IPS-20b (cell line): ENCODE data around the gene ADPRHL1.

Experiments
- H3K27ac ChIP-seq: one replicate; pipeline ENCODE4 v1.5.1; 2013; ENCODE audit warnings: low read length
- H3K27me3 ChIP-seq: 2 replicates; pipeline ENCODE4 v1.6.1; 2013; ENCODE audit warnings: mild to moderate bottlenecking, low read length, inconsistent platforms; ENCODE audit not compliant: insufficient read depth
- H3K36me3 ChIP-seq: 2 replicates; pipeline ENCODE4 v1.6.1; 2013; ENCODE audit warnings: low read depth, mild to moderate bottlenecking, inconsistent platforms, low read length, moderate library complexity; ENCODE audit not compliant: insufficient read depth
- H3K4me1 ChIP-seq: 2 replicates; pipeline ENCODE4 v1.6.1; 2013; ENCODE audit warnings: mild to moderate bottlenecking, control low read depth, inconsistent platforms, low read length, moderate library complexity; ENCODE audit not compliant: insufficient read depth
- H3K4me3 ChIP-seq: 2 replicates; pipeline ENCODE4 v1.5.1; 2013; ENCODE audit warnings: mild to moderate bottlenecking, low read length, inconsistent platforms
- H3K9ac ChIP-seq: 2 replicates; pipeline ENCODE4 v1.6.1; 2013; ENCODE audit warnings: low read depth, mild to moderate bottlenecking, inconsistent platforms, low read length, moderate library complexity
- H3K9me3 ChIP-seq: 2 replicates; pipeline ENCODE4 v1.6.1; 2013; ENCODE audit warnings: mild to moderate bottlenecking, low read depth, low read length, inconsistent platforms; ENCODE audit not compliant: insufficient read depth

Gene ADPRHL1

GRCh38 chr13:113417836-113418721 lies 35.2 kb downstream of the ADPRHL1 start:
- H3K27ac ChIP-seq: no peak overlapping the region
- no peak overlapping the region for H3K9ac ChIP-seq
- no peaks in the 10 kb centered on the region for H3K9me3 ChIP-seq
- no peaks in the 10 kb centered on the region for H3K4me1 ChIP-seq
- no peaks in the 10 kb centered on the region; the same call in 1 of the 2 replicates for H3K27me3 ChIP-seq
- H3K36me3 ChIP-seq: no peaks in the 10 kb centered on the region
- no peak overlapping the region for H3K4me3 ChIP-seq

DNA sequence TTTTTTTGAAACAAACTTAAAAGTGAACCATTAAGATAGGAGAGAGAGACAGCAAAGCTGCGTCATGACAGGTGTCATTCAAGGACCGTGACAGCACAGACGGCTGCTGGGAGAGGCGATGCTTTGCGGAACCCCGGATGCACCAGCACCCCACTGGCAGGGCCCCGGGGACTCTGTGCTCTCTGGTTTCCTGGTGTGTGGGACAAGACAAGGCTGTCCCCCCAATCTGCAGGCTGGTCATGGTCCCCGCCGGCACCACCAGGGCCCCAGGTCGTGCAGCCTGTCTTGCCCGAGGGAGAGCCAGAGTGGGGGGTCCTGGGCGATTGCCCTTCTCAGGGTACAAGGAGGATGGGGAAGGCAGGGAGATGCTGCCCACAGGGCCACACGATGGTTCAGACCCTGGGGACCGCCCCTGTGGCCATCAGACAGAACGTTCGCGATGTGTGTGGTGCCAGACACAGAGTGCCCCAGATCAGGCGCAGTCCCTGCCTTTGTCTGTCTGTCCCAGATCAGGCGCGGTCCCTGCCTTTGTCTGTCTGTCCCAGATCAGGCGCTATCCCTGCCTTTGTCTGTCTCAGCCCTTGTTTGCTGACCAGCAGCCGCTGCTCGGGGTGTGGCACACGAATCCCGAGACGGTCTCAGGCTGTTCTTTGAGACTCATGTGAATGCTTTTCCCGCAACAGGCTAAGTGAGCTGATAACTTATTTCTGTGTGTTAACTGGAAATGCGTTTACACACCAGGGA lies 36.1 kb downstream of the ADPRHL1 start:
- Histone ChIP-seq H3K4me3 (no peak overlapping the region), H3K9me3 (no peaks in the 10 kb centered on the region), H3K27me3 (no peaks in the 10 kb centered on the region; the same call in 1 of the 2 replicates), H3K9ac (no peak overlapping the region), H3K4me1 (no peaks in the 10 kb centered on the region), H3K36me3 (no peaks in the 10 kb centered on the region), H3K27ac (no peak overlapping the region)

- Histone ChIP-seq H3K4me3 (no peak overlapping the region), H3K27me3 (no peaks in the 10 kb centered on the region; the same call in 1 of the 2 replicates), H3K36me3 (no peaks in the 10 kb centered on the region), H3K27ac (no peak overlapping the region), H3K4me1 (no peaks in the 10 kb centered on the region), H3K9ac (no peak overlapping the region), H3K9me3 (no peaks in the 10 kb centered on the region)
Observed at GRCh38 chr13:113415825-113416224, 37.5 kb downstream of the ADPRHL1 start.

DNA sequence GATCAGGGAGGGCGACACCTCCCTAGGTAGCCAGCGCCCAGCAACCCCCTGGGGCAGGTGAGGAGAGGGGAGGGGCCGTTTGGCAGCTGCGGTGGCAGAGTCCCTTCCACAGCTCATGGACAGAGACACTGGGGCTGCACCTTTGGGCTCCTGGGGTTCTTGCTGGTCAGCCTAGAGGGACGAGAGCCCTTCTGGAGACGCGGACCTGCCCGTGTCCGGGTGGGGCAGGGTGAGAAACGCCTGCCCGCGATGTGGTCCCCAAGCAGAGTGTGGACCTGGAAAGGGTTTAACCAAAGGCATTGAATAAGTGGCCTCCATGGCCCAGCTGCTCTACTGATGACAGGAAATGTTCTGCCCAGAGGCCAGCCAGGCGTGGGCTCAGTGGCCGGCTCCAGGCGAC lies 38.3 kb downstream of the ADPRHL1 start:
- no peaks in the 10 kb centered on the region for H3K4me1 ChIP-seq
- H3K27ac ChIP-seq: no peak overlapping the region
- no peaks in the 10 kb centered on the region for H3K36me3 ChIP-seq
- no peak overlapping the region for H3K4me3 ChIP-seq
- H3K9ac ChIP-seq: no peak overlapping the region
- H3K9me3 ChIP-seq: no peaks in the 10 kb centered on the region
- H3K27me3 ChIP-seq: no peaks in the 10 kb centered on the region; the same call in 1 of the 2 replicates

DNA sequence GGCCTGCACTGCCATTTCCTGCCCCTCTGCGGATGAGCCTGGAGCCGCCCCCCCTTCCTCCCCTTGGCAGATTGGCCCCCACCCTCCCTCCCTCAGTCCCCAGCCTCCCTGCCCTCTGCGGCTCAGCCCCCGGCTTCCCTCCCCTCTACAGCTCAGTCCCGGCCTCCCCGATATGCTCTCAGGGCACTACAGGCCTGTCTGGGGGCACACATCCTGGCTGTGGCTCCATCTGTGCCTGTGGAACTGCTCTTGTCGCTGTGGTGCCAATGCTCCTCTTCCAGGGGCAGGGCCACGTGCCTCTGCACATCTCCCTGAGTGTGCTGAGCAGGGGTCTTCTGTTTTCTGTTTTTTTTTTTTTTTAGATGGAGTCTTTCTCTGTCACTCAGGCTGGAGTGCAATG lies 39.0 kb downstream of the ADPRHL1 start:
- Histone ChIP-seq H3K4me3 (no peak overlapping the region), H3K4me1 (no peaks in the 10 kb centered on the region), H3K9ac (no peak overlapping the region), H3K36me3 (no peaks in the 10 kb centered on the region), H3K27ac (no peak overlapping the region), H3K27me3 (no peaks in the 10 kb centered on the region; the same call in 1 of the 2 replicates), H3K9me3 (no peaks in the 10 kb centered on the region)

DNA sequence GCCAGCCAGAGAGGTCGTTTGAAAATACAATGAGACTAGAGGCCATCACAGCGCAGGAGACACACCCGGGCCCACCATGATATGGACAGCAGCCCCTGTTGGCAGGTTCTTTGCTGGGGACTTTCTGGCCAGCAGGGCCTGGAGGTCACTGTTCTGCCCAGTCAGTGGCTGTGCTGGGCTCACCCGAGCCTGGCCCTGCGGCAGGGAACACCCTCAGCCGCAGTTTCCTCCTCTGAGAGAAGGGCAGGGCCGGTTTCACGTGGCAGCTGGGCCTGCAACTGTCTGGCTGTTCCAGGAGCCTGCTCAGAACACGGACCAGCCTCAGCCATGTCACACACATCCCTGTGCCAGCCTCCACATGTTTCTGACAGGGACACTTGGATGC lies 39.4 kb downstream of the ADPRHL1 start:
- Histone ChIP-seq H3K27me3 (no peaks in the 10 kb centered on the region; the same call in 1 of the 2 replicates), H3K36me3 (no peaks in the 10 kb centered on the region), H3K9me3 (no peaks in the 10 kb centered on the region), H3K4me3 (no peak overlapping the region), H3K27ac (no peak overlapping the region), H3K9ac (no peak overlapping the region), H3K4me1 (no peaks in the 10 kb centered on the region)

GRCh38 chr13:113413178-113413897 lies 40.0 kb downstream of the ADPRHL1 start:
- no peak overlapping the region for H3K4me3 ChIP-seq
- H3K9me3 ChIP-seq: no peaks in the 10 kb centered on the region
- H3K36me3 ChIP-seq: no peaks in the 10 kb centered on the region
- H3K4me1 ChIP-seq: no peaks in the 10 kb centered on the region
- no peak overlapping the region for H3K27ac ChIP-seq
- no peaks in the 10 kb centered on the region for H3K27me3 ChIP-seq
- no peak overlapping the region for H3K9ac ChIP-seq

- no peaks in the 10 kb centered on the region for H3K9me3 ChIP-seq
- no peak overlapping the region for H3K4me3 ChIP-seq
- no peaks in the 10 kb centered on the region for H3K36me3 ChIP-seq
- no peaks in the 10 kb centered on the region for H3K4me1 ChIP-seq
- no peak overlapping the region for H3K9ac ChIP-seq
- no peak overlapping the region for H3K27ac ChIP-seq
- no peaks in the 10 kb centered on the region for H3K27me3 ChIP-seq
Observed at GRCh38 chr13:113412440-113412839, 40.8 kb downstream of the ADPRHL1 start.

DNA sequence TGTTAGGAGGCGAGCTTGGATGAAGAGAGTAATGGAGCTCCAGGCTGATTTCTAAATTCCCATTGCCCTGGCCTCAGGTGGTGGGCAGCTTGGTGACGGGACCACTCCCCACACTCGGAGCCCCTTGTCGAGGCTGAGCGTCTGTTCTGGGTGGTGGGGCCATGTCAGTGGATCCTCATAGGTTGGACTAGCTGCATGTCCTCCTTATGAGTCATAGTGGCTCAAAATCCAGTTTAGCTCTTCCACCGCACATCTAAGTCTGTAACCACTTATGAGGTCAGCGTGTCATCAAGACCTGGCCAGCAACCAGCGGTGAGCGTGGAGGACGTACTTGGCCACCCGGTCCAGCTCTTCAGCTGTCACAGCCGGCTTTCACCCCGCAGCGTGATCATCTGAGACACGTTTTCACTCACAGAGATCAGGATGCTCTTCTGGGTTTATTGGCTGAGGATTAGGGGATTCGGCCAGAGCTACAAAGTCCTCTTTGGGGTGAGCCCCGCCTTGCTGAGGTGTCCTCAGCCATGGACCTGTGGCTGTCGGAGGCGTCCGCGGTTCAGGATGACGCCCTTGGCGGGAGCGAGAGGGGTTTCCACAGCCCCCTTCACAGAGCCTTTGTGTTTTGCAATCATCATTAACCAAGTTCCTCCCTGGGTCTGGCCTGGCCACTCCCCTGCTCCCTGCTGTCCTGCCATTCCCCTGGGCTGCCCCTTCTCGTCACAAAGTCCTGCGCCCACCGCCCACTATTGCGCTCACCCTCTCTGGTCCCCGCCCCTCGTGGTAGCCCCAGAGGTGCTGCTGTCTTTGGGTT lies 41.9 kb downstream of the ADPRHL1 start:
- no peaks in the 10 kb centered on the region for H3K27me3 ChIP-seq
- no peak overlapping the region for H3K27ac ChIP-seq
- no peaks in the 10 kb centered on the region for H3K36me3 ChIP-seq
- H3K9me3 ChIP-seq: no peaks in the 10 kb centered on the region
- no peak overlapping the region for H3K4me3 ChIP-seq
- no peak overlapping the region for H3K9ac ChIP-seq
- no peaks in the 10 kb centered on the region for H3K4me1 ChIP-seq

DNA sequence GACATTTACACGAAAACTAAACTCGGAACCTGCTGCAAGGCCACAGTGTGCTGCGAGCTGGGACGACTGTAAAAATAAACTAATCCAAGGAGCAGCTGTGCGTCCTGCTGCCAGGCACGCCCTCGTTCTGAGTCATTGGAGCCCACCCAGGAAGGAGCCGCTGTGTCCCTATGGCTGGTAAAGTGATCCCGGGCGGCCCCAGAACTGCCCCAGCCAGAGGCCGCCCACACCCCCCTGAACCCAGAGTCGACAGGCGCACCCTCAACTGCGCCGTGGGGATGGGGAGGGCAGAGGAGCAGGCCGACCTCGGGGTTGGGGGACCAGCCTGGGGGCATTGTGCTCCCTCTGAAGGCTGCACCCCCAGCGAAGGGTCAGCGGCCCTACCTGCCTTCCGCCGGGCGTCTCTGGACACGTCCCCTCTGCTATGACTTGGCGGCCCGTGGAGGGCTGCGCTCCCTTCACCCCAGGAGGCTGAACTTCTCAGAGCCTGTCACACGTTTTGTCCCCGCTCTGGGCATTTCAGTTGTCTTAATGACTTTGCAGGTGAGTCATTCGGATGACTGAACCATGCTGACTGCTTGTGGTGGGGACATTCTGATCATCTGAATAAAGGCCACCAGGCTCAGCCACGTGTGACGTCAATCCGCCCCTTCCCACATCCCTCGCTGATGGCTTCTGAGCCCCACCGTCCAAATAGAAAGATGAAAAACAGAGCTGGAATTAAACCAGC lies 42.7 kb downstream of the ADPRHL1 start:
- no peak overlapping the region for H3K4me3 ChIP-seq
- no peaks in the 10 kb centered on the region for H3K27me3 ChIP-seq
- no peaks in the 10 kb centered on the region for H3K36me3 ChIP-seq
- no peaks in the 10 kb centered on the region for H3K4me1 ChIP-seq
- no peaks in the 10 kb centered on the region for H3K9me3 ChIP-seq
- no peak overlapping the region for H3K27ac ChIP-seq
- H3K9ac ChIP-seq: no peak overlapping the region
